Measurements from ENCODE around the gene BRSK1.

BRSK1 gene

GRCh38 chr19:55308281-55308680 lies 24.5 kb downstream of the BRSK1 start:
- no peak for DNase-seq (ENCODE audit: low read depth, low spot score)
- Histone ChIP-seq H3K27me3 (ENCODE audit: insufficient read depth, insufficient read length) (no peaks in the 10 kb centered on the region), H3K9me3 (ENCODE audit: insufficient read depth, low read length) (no peaks in the 10 kb centered on the region), H3K9ac (ENCODE audit: insufficient read length, low read depth) (no peak overlapping the region), H3K4me1 (ENCODE audit: insufficient read depth, insufficient read length) (peaks cover 3% of the 10 kb centered on the region), H3K36me3 (ENCODE audit: insufficient read depth, insufficient read length, low read length) (peaks cover 61% of the 10 kb centered on the region), H3K4me3 (ENCODE audit: insufficient read length, low read depth) (no peak overlapping the region)
- no peak for TF ChIP-seq YY1 (IDR thresholded peaks at IDR 0.05; ENCODE audit: insufficient read depth, insufficient read length)
- TF ChIP-seq ZNF274 (IDR thresholded peaks at IDR 0.05; ENCODE audit: low read depth, low read length) = no peak
- TF ChIP-seq SUZ12 (IDR thresholded peaks at IDR 0.05; ENCODE audit: extremely low read depth, insufficient read depth, insufficient read length) = no peak

DNA sequence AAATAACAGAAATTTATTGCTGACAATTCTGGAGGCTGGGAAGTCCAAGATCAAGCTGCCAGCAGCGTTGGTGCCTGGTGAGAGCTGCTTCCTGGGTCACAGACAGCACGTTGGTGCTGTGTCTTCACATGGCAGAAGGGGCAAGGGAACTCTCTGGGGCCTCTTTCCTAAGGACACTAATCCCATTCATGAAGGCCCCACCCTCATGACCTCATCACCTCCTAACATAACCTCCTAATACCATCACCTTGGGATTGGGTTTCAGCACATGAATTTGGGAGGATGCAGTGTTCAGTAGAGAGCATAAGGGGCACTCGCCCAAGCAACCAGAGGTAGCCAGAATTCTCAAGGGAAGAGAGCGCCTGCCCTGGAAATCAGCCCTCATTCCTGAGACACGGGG lies 25.7 kb downstream of the BRSK1 start:
- no peak overlapping the region for H3K4me3 ChIP-seq (ENCODE audit: insufficient read length, low read depth)
- DNase-seq (ENCODE audit: low read depth, low spot score) = no peak
- no peaks in the 10 kb centered on the region for H3K9me3 ChIP-seq (ENCODE audit: insufficient read depth, low read length)
- no peak overlapping the region for H3K9ac ChIP-seq (ENCODE audit: insufficient read length, low read depth)
- TF ChIP-seq YY1 (IDR thresholded peaks at IDR 0.05; ENCODE audit: insufficient read depth, insufficient read length) (no peak), SUZ12 (IDR thresholded peaks at IDR 0.05; ENCODE audit: extremely low read depth, insufficient read depth, insufficient read length) (no peak), ZNF274 (IDR thresholded peaks at IDR 0.05; ENCODE audit: low read depth, low read length) (no peak)
- peaks cover 50% of the 10 kb centered on the region for H3K36me3 ChIP-seq (ENCODE audit: insufficient read depth, insufficient read length, low read length)
- peaks cover 8% of the 10 kb centered on the region for H3K4me1 ChIP-seq (ENCODE audit: insufficient read depth, insufficient read length)
- H3K27me3 ChIP-seq (ENCODE audit: insufficient read depth, insufficient read length) = no peaks in the 10 kb centered on the region

GRCh38 chr19:55310498-55310897 lies 26.7 kb downstream of the BRSK1 start:
- H3K36me3 ChIP-seq (ENCODE audit: insufficient read depth, insufficient read length, low read length) = peaks cover 43% of the 10 kb centered on the region
- no peak overlapping the region for H3K4me3 ChIP-seq (ENCODE audit: insufficient read length, low read depth)
- peaks cover 8% of the 10 kb centered on the region for H3K4me1 ChIP-seq (ENCODE audit: insufficient read depth, insufficient read length)
- H3K27me3 ChIP-seq (ENCODE audit: insufficient read depth, insufficient read length) = no peaks in the 10 kb centered on the region
- TF ChIP-seq YY1 (IDR thresholded peaks at IDR 0.05; ENCODE audit: insufficient read depth, insufficient read length) (no peak), SUZ12 (IDR thresholded peaks at IDR 0.05; ENCODE audit: extremely low read depth, insufficient read depth, insufficient read length) (no peak), ZNF274 (IDR thresholded peaks at IDR 0.05; ENCODE audit: low read depth, low read length) (no peak)
- no peak overlapping the region for H3K9ac ChIP-seq (ENCODE audit: insufficient read length, low read depth)
- H3K9me3 ChIP-seq (ENCODE audit: insufficient read depth, low read length) = no peaks in the 10 kb centered on the region
- no peak for DNase-seq (ENCODE audit: low read depth, low spot score)

GRCh38 chr19:55311397-55311796 lies 27.6 kb downstream of the BRSK1 start:
- Histone ChIP-seq H3K4me1 (ENCODE audit: insufficient read depth, insufficient read length) (peaks cover 8% of the 10 kb centered on the region), H3K9me3 (ENCODE audit: insufficient read depth, low read length) (no peaks in the 10 kb centered on the region), H3K9ac (ENCODE audit: insufficient read length, low read depth) (no peak overlapping the region), H3K4me3 (ENCODE audit: insufficient read length, low read depth) (no peak overlapping the region), H3K27me3 (ENCODE audit: insufficient read depth, insufficient read length) (no peaks in the 10 kb centered on the region), H3K36me3 (ENCODE audit: insufficient read depth, insufficient read length, low read length) (peaks cover 34% of the 10 kb centered on the region)
- no peak for TF ChIP-seq YY1 (IDR thresholded peaks at IDR 0.05; ENCODE audit: insufficient read depth, insufficient read length)
- TF ChIP-seq SUZ12 (IDR thresholded peaks at IDR 0.05; ENCODE audit: extremely low read depth, insufficient read depth, insufficient read length) = no peak
- no peak for TF ChIP-seq ZNF274 (IDR thresholded peaks at IDR 0.05; ENCODE audit: low read depth, low read length)
- no peak for DNase-seq (ENCODE audit: low read depth, low spot score)

DNA sequence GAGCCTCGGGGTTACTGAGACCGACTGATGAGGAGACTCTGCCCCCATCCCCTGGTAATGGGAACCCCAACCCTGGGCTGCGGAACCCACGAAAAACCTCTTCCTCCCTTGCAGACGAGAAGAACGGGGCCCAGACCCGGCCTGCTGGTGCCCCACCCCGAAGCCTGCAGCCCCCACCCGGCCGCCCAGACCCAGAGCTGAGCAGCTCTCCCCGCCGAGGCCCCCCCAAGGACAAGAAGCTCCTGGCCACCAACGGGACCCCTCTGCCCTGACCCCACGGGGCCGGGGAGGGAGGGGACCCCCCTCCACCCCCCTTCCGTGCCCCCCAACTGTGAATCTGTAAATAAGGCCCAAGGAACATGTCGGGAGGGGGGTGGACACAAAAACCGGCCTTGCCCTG lies 28.0 kb downstream of the BRSK1 start:
- no peaks in the 10 kb centered on the region for H3K27me3 ChIP-seq (ENCODE audit: insufficient read depth, insufficient read length)
- H3K4me1 ChIP-seq (ENCODE audit: insufficient read depth, insufficient read length) = peaks cover 8% of the 10 kb centered on the region
- H3K4me3 ChIP-seq (ENCODE audit: insufficient read length, low read depth) = no peak overlapping the region
- H3K9ac ChIP-seq (ENCODE audit: insufficient read length, low read depth) = no peak overlapping the region
- DNase-seq (ENCODE audit: low read depth, low spot score) = no peak
- H3K9me3 ChIP-seq (ENCODE audit: insufficient read depth, low read length) = no peaks in the 10 kb centered on the region
- H3K36me3 ChIP-seq (ENCODE audit: insufficient read depth, insufficient read length, low read length) = peaks cover 30% of the 10 kb centered on the region
- TF ChIP-seq YY1 (IDR thresholded peaks at IDR 0.05; ENCODE audit: insufficient read depth, insufficient read length) (no peak), ZNF274 (IDR thresholded peaks at IDR 0.05; ENCODE audit: low read depth, low read length) (no peak), SUZ12 (IDR thresholded peaks at IDR 0.05; ENCODE audit: extremely low read depth, insufficient read depth, insufficient read length) (no peak)

- H3K36me3 ChIP-seq (ENCODE audit: insufficient read depth, insufficient read length, low read length) = peaks cover 27% of the 10 kb centered on the region
- DNase-seq (ENCODE audit: low read depth, low spot score) = no peak
- TF ChIP-seq SUZ12 (IDR thresholded peaks at IDR 0.05; ENCODE audit: extremely low read depth, insufficient read depth, insufficient read length) (no peak), YY1 (IDR thresholded peaks at IDR 0.05; ENCODE audit: insufficient read depth, insufficient read length) (no peak), ZNF274 (IDR thresholded peaks at IDR 0.05; ENCODE audit: low read depth, low read length) (no peak)
- no peaks in the 10 kb centered on the region for H3K9me3 ChIP-seq (ENCODE audit: insufficient read depth, low read length)
- H3K4me3 ChIP-seq (ENCODE audit: insufficient read length, low read depth) = no peak overlapping the region
- no peaks in the 10 kb centered on the region for H3K27me3 ChIP-seq (ENCODE audit: insufficient read depth, insufficient read length)
- H3K4me1 ChIP-seq (ENCODE audit: insufficient read depth, insufficient read length) = peaks cover 8% of the 10 kb centered on the region
- no peak overlapping the region for H3K9ac ChIP-seq (ENCODE audit: insufficient read length, low read depth)
Observed at GRCh38 chr19:55312621-55313512, 29.1 kb downstream of the BRSK1 start.

- H3K4me1 ChIP-seq (ENCODE audit: insufficient read depth, insufficient read length) = peaks cover 8% of the 10 kb centered on the region
- DNase-seq (ENCODE audit: low read depth, low spot score) = no peak
- no peak overlapping the region for H3K4me3 ChIP-seq (ENCODE audit: insufficient read length, low read depth)
- no peaks in the 10 kb centered on the region for H3K9me3 ChIP-seq (ENCODE audit: insufficient read depth, low read length)
- H3K36me3 ChIP-seq (ENCODE audit: insufficient read depth, insufficient read length, low read length) = peaks cover 15% of the 10 kb centered on the region
- no peak overlapping the region for H3K9ac ChIP-seq (ENCODE audit: insufficient read length, low read depth)
- no peaks in the 10 kb centered on the region for H3K27me3 ChIP-seq (ENCODE audit: insufficient read depth, insufficient read length)
- TF ChIP-seq YY1 (IDR thresholded peaks at IDR 0.05; ENCODE audit: insufficient read depth, insufficient read length) (no peak), SUZ12 (IDR thresholded peaks at IDR 0.05; ENCODE audit: extremely low read depth, insufficient read depth, insufficient read length) (no peak), ZNF274 (IDR thresholded peaks at IDR 0.05; ENCODE audit: low read depth, low read length) (no peak)
Observed at GRCh38 chr19:55314396-55314795, 30.6 kb downstream of the BRSK1 start.
